PC-9 (cell line): ENCODE measurements around the gene GIPC2. TPM values are rescaled to one million over a fixed set of nuclear protein-coding genes. Genes with fewer than 3 reads are reported as not detected.

Source experiments
- BruUV-seq: library from RNA; stranded (reverse); fragments of 400-500 nt; replicated peaks from 2 replicates; lab custom pipeline; 2021; lab: Mats Ljungman, UMichigan
- CTCF ChIA-PET: fragments of 300-600 bp; sonication (Branson Sonifier 250); formaldehyde crosslinking; loops from one replicate; lab custom pipeline; 2022; ENCODE audit warnings: antibody characterized with exemption; lab: Charles Lee
- POLR2A ChIA-PET: fragments of 300-600 bp; sonication (Branson Sonifier 250); formaldehyde crosslinking; loops from one replicate; lab custom pipeline; 2022; ENCODE audit warnings: antibody characterized with exemption; ENCODE audit not compliant: unreplicated experiment; lab: Charles Lee
- DNase-seq, 2 experiments: peaks; one replicate each; pipeline versions ENCODE4 v3.0.0 to v3.0.0-alpha.2; 2015 to 2022; ENCODE audit warnings: mixed read lengths in 1 of 2
- H2AFZ ChIP-seq: fragments of 200-600 bp; sonication (generic); 2 replicates; pipeline ENCODE4 v1.8.1; 2017; ENCODE audit warnings: antibody characterized with exemption
- H3F3A ChIP-seq: fragments of 200-600 bp; sonication (generic); 2 replicates; pipeline ENCODE4 v1.8.1; 2017; ENCODE audit warnings: antibody characterized with exemption, mild to moderate bottlenecking, low read depth; ENCODE audit not compliant: insufficient read depth
- H3K27ac ChIP-seq: fragments of 200-600 bp; sonication (generic); 2 replicates; pipeline ENCODE4 v1.6.1; 2016; ENCODE audit warnings: mixed run types
- H3K27me3 ChIP-seq: fragments of 200-600 bp; sonication (generic); 2 replicates; pipeline ENCODE4 v1.6.1; 2016; ENCODE audit warnings: low read depth, mixed run types; ENCODE audit not compliant: insufficient read depth
- H3K36me3 ChIP-seq: fragments of 200-600 bp; sonication (generic); 2 replicates; pipeline ENCODE4 v1.6.1; 2016; ENCODE audit warnings: low read depth, mixed run types
- H3K4me1 ChIP-seq: fragments of 200-600 bp; sonication (generic); replicated peaks from 2 replicates; pipeline ENCODE4 v1.6.1; 2016; ENCODE audit warnings: mixed run types; ENCODE audit not compliant: insufficient read depth
- H3K4me2 ChIP-seq: fragments of 200-600 bp; sonication (generic); 2 replicates; pipeline ENCODE4 v1.6.1; 2017; ENCODE audit warnings: mixed run types
- H3K4me3 ChIP-seq: fragments of 200-600 bp; sonication (generic); 2 replicates; pipeline ENCODE4 v1.6.1; 2016; ENCODE audit warnings: mixed run types
- H3K79me2 ChIP-seq: fragments of 200-600 bp; sonication (generic); 2 replicates; pipeline ENCODE4 v1.6.1; 2017; ENCODE audit warnings: low read depth, mixed run types
- H3K9me2 ChIP-seq: fragments of 200-600 bp; sonication (generic); 2 replicates; pipeline ENCODE4 v1.8.1; 2017; ENCODE audit warnings: mild to moderate bottlenecking; ENCODE audit not compliant: insufficient read depth
- H3K9me3 ChIP-seq: fragments of 200-600 bp; sonication (generic); 2 replicates; pipeline ENCODE4 v1.8.1; 2016; ENCODE audit warnings: low read depth; ENCODE audit not compliant: insufficient read depth
- H4K20me1 ChIP-seq: fragments of 200-600 bp; sonication (generic); 2 replicates; pipeline ENCODE4 v1.8.1; 2017; ENCODE audit not compliant: insufficient read depth
- EZH2 ChIP-seq: fragments of 200-600 bp; sonication (generic); IDR thresholded peaks from 2 replicates; pipeline ENCODE4 v1.8.0; 2017; ENCODE audit warnings: antibody characterized with exemption, low read depth
- intact Hi-C: fragments of 100-400 bp; cut with micrococcal nuclease; formaldehyde crosslinking; loops from one replicate; pipeline ENCODE4 v1.10.0; 2022; ENCODE audit not compliant: unreplicated experiment
- total RNA-seq: library from RNA; stranded (reverse); gene quantifications from 2 replicates; pipeline ENCODE4 v1.2.3, GENCODE V29; 2021
- TF ChIP-seq, protein P1 (sequence below): fragments of 200-600 bp; sonication (generic); conservative IDR thresholded peaks from 2 replicates; pipeline ENCODE4 v1.6.1; 2017; ENCODE audit warnings: mixed run types, antibody characterized with exemption, mild to moderate bottlenecking, moderate library complexity

GIPC2 gene
- total RNA-seq, 1 experiment from 2014 or later: 0.20 TPM

DNA sequence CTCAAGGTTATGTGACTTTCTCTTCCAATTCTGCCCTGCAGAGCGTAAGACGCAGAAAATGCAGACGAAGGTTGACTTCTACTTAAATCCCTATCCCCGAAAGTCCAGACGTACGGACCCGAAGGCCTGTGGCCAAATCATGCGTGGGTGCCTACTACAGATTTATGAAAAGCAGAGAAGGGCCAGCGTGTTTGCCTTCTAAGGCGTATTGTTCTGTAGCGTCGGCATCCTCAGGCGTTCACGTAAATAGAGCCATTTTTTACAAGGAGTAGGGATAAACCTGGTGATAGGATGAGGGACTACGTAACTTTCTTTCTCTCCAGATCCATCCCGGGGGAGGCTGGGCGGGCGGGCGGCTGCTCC is 222 bp upstream of the GIPC2 start:
- no peaks in the 10 kb centered on the region for H3K27me3 ChIP-seq
- no TSS peak for BruUV-seq
- H3K4me3 ChIP-seq: no peak overlapping the region
- H3K4me2 ChIP-seq: no peak overlapping the region
- no peaks in the 10 kb centered on the region for H3K4me1 ChIP-seq
- no peak overlapping the region for H2AFZ ChIP-seq
- no peak for TF ChIP-seq EZH2
- TF ChIP-seq, protein P1, sequence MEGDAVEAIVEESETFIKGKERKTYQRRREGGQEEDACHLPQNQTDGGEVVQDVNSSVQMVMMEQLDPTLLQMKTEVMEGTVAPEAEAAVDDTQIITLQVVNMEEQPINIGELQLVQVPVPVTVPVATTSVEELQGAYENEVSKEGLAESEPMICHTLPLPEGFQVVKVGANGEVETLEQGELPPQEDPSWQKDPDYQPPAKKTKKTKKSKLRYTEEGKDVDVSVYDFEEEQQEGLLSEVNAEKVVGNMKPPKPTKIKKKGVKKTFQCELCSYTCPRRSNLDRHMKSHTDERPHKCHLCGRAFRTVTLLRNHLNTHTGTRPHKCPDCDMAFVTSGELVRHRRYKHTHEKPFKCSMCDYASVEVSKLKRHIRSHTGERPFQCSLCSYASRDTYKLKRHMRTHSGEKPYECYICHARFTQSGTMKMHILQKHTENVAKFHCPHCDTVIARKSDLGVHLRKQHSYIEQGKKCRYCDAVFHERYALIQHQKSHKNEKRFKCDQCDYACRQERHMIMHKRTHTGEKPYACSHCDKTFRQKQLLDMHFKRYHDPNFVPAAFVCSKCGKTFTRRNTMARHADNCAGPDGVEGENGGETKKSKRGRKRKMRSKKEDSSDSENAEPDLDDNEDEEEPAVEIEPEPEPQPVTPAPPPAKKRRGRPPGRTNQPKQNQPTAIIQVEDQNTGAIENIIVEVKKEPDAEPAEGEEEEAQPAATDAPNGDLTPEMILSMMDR: no peak
- ChIA-PET POLR2A (no interaction called here), CTCF (no interaction called here)
- intact Hi-C loops: no loop called here
- no peaks in the 10 kb centered on the region for H3K9me2 ChIP-seq
- DNase-seq: no peak
- no peaks in the 10 kb centered on the region for H3F3A ChIP-seq
- H4K20me1 ChIP-seq: no peaks in the 10 kb centered on the region
- no peaks in the 10 kb centered on the region for H3K36me3 ChIP-seq
- no peaks in the 10 kb centered on the region for H3K9me3 ChIP-seq
- H3K79me2 ChIP-seq: no peaks in the 10 kb centered on the region
- H3K27ac ChIP-seq: no peak overlapping the region

DNA sequence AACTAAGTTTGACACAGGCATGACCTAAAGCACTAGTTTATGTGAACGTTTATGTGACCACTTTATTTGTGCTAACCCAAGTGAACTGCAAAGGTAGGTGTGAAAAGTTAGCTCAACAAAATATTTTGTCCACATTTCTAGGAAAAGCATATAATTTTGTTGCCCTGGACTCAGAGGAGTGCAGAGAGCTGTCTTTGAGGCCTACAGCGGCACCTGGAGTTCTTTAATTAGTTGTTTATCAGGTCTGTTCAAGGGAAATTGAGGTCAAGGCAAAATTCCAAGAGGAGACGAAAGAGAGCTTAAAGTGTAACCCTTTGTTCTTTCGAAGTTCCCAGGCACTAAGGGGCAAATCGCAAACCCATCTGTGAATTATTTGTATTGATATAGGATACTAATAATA is 1.3 kb downstream of the GIPC2 start:
- Histone ChIP-seq H3K4me2 (no peak overlapping the region), H3F3A (no peaks in the 10 kb centered on the region), H3K9me2 (no peaks in the 10 kb centered on the region), H2AFZ (no peak overlapping the region), H3K9me3 (no peaks in the 10 kb centered on the region), H3K79me2 (no peaks in the 10 kb centered on the region), H3K4me3 (no peak overlapping the region), H3K4me1 (no peaks in the 10 kb centered on the region), H3K27ac (no peak overlapping the region), H3K36me3 (no peaks in the 10 kb centered on the region), H4K20me1 (no peaks in the 10 kb centered on the region), H3K27me3 (no peaks in the 10 kb centered on the region)
- intact Hi-C loops: no loop called here
- POLR2A ChIA-PET: no interaction called here
- CTCF ChIA-PET: no interaction called here
- BruUV-seq: no TSS peak
- no peak for DNase-seq
- no peak for TF ChIP-seq EZH2
- TF ChIP-seq, protein P1: no peak

GRCh38 chr1:78047631-78048030 is 1.9 kb downstream of the GIPC2 start:
- POLR2A ChIA-PET: interaction anchor here (0.7 kb wide), 1 partner anchor 38 kb away, joined by 7 read pairs; no protein-coding TSS in a partner anchor
- Histone ChIP-seq H3K4me2 (no peak overlapping the region), H3K9me3 (no peaks in the 10 kb centered on the region)

More at GRCh38 chr1:78047631-78048030, 1.9 kb downstream of the GIPC2 start:
- H3K79me2 ChIP-seq: no peaks in the 10 kb centered on the region
- no peaks in the 10 kb centered on the region for H3K36me3 ChIP-seq
- no peaks in the 10 kb centered on the region for H3K9me2 ChIP-seq
- no peak overlapping the region for H3K4me3 ChIP-seq
- no peaks in the 10 kb centered on the region for H3F3A ChIP-seq
- H3K27me3 ChIP-seq: no peaks in the 10 kb centered on the region
- CTCF ChIA-PET: no interaction called here
- no peak overlapping the region for H2AFZ ChIP-seq
- DNase-seq: no peak
- TF ChIP-seq EZH2: no peak
- TF ChIP-seq, protein P1: no peak
- no peaks in the 10 kb centered on the region for H4K20me1 ChIP-seq
- no TSS peak for BruUV-seq
- no peaks in the 10 kb centered on the region for H3K4me1 ChIP-seq
- H3K27ac ChIP-seq: no peak overlapping the region
- intact Hi-C loops: no loop called here
